H9 (cell line): ENCODE results near the gene MBP. TPM values are rescaled to one million over a fixed set of nuclear protein-coding genes. Genes with fewer than 3 reads are reported as not detected.

Experiments
- DNase-seq: peaks from one replicate; pipeline ENCODE4 v3.0.0-alpha.2; 2017
- H2AFZ ChIP-seq: one replicate; pipeline ENCODE4 v1.6.1; 2013; ENCODE audit warnings: mild to moderate bottlenecking, low read length, control low read depth, moderate library complexity
- H2AK5ac ChIP-seq: 2 replicates; pipeline ENCODE4 v1.6.1; 2013; ENCODE audit warnings: low read length, control low read depth, mixed read lengths; ENCODE audit not compliant: insufficient read length
- H2BK120ac ChIP-seq: one replicate; pipeline ENCODE4 v1.6.1; 2013; ENCODE audit warnings: low read depth, mild to moderate bottlenecking, low read length, control low read depth, inconsistent platforms; ENCODE audit not compliant: poor library complexity, severe bottlenecking
- H2BK12ac ChIP-seq: 2 replicates; pipeline ENCODE4 v1.6.1; 2013; ENCODE audit warnings: low read length, control low read depth, mixed read lengths, low read depth; ENCODE audit not compliant: insufficient read length
- H2BK15ac ChIP-seq: 2 replicates; pipeline ENCODE4 v1.6.1; 2013; ENCODE audit warnings: low read depth, low read length, control low read depth
- H2BK20ac ChIP-seq: one replicate; pipeline ENCODE4 v1.6.1; 2013; ENCODE audit warnings: low read depth, mild to moderate bottlenecking, low read length, control low read depth, inconsistent platforms; ENCODE audit not compliant: poor library complexity, severe bottlenecking
- H2BK5ac ChIP-seq: 2 replicates; pipeline ENCODE4 v1.6.1; 2013; ENCODE audit warnings: low read length, control low read depth, mixed read lengths; ENCODE audit not compliant: insufficient read length
- H3K14ac ChIP-seq: 2 replicates; pipeline ENCODE4 v1.6.1; 2013; ENCODE audit warnings: low read length, control low read depth; ENCODE audit not compliant: insufficient read depth
- H3K18ac ChIP-seq: 2 replicates; pipeline ENCODE4 v1.6.1; 2013; ENCODE audit warnings: low read depth, mild to moderate bottlenecking, mixed read lengths, low read length, control low read depth; ENCODE audit not compliant: insufficient read length
- H3K23ac ChIP-seq: 2 replicates; pipeline ENCODE4 v1.6.1; 2013; ENCODE audit warnings: low read length, control low read depth, mixed read lengths, low read depth; ENCODE audit not compliant: insufficient read length
- H3K23me2 ChIP-seq: 2 replicates; pipeline ENCODE4 v1.6.1; 2013; ENCODE audit warnings: low read depth, mild to moderate bottlenecking, mixed read lengths, low read length, control low read depth; ENCODE audit not compliant: insufficient read length, poor library complexity, severe bottlenecking
- H3K27ac ChIP-seq: 2 replicates; pipeline ENCODE4 v1.5.1; 2013; ENCODE audit warnings: low read length, control low read depth, mixed read lengths, low read depth; ENCODE audit not compliant: insufficient read length
- H3K27me3 ChIP-seq: 2 replicates; pipeline ENCODE4 v1.6.1; 2013; ENCODE audit warnings: low read length, control low read depth, inconsistent platforms; ENCODE audit not compliant: insufficient read depth
- H3K4ac ChIP-seq: 2 replicates; pipeline ENCODE4 v1.6.1; 2013; ENCODE audit warnings: low read depth, mild to moderate bottlenecking, control low read depth, inconsistent platforms, low read length, moderate library complexity
- H3K4me1 ChIP-seq: 2 replicates; pipeline ENCODE4 v1.6.1; 2013; ENCODE audit warnings: low read length, control low read depth, inconsistent platforms; ENCODE audit not compliant: insufficient read depth
- H3K4me2 ChIP-seq: 2 replicates; pipeline ENCODE4 v1.6.1; 2013; ENCODE audit warnings: low read length, control low read depth, mixed read lengths; ENCODE audit not compliant: insufficient read length, insufficient read depth
- H3K56ac ChIP-seq: 2 replicates; pipeline ENCODE4 v1.6.1; 2013; ENCODE audit warnings: low read depth, mild to moderate bottlenecking, mixed read lengths, low read length, control low read depth; ENCODE audit not compliant: insufficient read length
- H3K79me1 ChIP-seq: 2 replicates; pipeline ENCODE4 v1.6.1; 2013; ENCODE audit warnings: low read depth, mild to moderate bottlenecking, moderate library complexity, low read length, control low read depth, inconsistent platforms; ENCODE audit not compliant: insufficient read depth, poor library complexity, severe bottlenecking
- H3K79me2 ChIP-seq: 2 replicates; pipeline ENCODE4 v1.6.1; 2013; ENCODE audit warnings: low read length, control low read depth, inconsistent platforms; ENCODE audit not compliant: insufficient read depth
- H3K9ac ChIP-seq: 2 replicates; pipeline ENCODE4 v1.6.1; 2013; ENCODE audit warnings: low read length, control low read depth, mixed read lengths; ENCODE audit not compliant: insufficient read length; ENCODE audit errors: extremely low read depth
- H3K9me3 ChIP-seq: one replicate; pipeline ENCODE4 v1.6.1; 2013; ENCODE audit warnings: low read depth, low read length, inconsistent platforms; ENCODE audit not compliant: control insufficient read depth
- H3T11ph ChIP-seq: one replicate; pipeline ENCODE4 v1.6.1; 2013; ENCODE audit warnings: mild to moderate bottlenecking, low read length, control low read depth, inconsistent platforms
- H4K20me1 ChIP-seq: one replicate; pipeline ENCODE4 v1.6.1; 2013; ENCODE audit not compliant: control insufficient read depth, insufficient read length, insufficient read depth
- H4K5ac ChIP-seq: 2 replicates; pipeline ENCODE4 v1.6.1; 2013; ENCODE audit warnings: low read depth, mild to moderate bottlenecking, mixed read lengths, low read length, control low read depth; ENCODE audit not compliant: insufficient read length
- H4K8ac ChIP-seq: replicated peaks from 2 replicates; pipeline ENCODE4 v1.6.1; 2013; ENCODE audit warnings: low read length, control low read depth, mixed read lengths, low read depth; ENCODE audit not compliant: insufficient read length
- H4K91ac ChIP-seq: 2 replicates; pipeline ENCODE4 v1.6.1; 2013; ENCODE audit warnings: low read depth, mild to moderate bottlenecking, moderate library complexity, mixed read lengths, low read length, control low read depth; ENCODE audit not compliant: insufficient read length
- H3K27ac Mint-ChIP-seq, 3 experiments: 2 replicates in 2 of 3; 3 replicates in 1 of 3; pipeline ENCODE4 v1.8.0; 2020 to 2021; ENCODE audit warnings: mixed read lengths in 3 of 3, mild to moderate bottlenecking in 1 of 3, moderate library complexity in 1 of 3
- H3K27me3 Mint-ChIP-seq: 2 replicates; pipeline ENCODE4 v1.8.0; 2021; ENCODE audit warnings: low read depth, mild to moderate bottlenecking, moderate library complexity, mixed read lengths
- H3K36me3 Mint-ChIP-seq, 3 experiments: 2 replicates in 2 of 3; 3 replicates in 1 of 3; pipeline ENCODE4 v1.8.0; 2020 to 2021; ENCODE audit warnings: low read depth in 3 of 3, mixed read lengths in 3 of 3; ENCODE audit not compliant: insufficient read depth in 1 of 3
- H3K4me1 Mint-ChIP-seq, 2 experiments: 2 replicates each; pipeline ENCODE4 v1.8.0; 2020; ENCODE audit warnings: mixed read lengths in 2 of 2
- H3K4me3 Mint-ChIP-seq, 2 experiments: 2 replicates in 1 of 2; 3 replicates in 1 of 2; pipeline ENCODE4 v1.8.0; 2020 to 2021; ENCODE audit warnings: mild to moderate bottlenecking in 2 of 2, mixed read lengths in 2 of 2, moderate library complexity in 1 of 2
- H3K9me3 Mint-ChIP-seq, 2 experiments: 2 replicates in 1 of 2; 3 replicates in 1 of 2; pipeline ENCODE4 v1.8.0; 2020; ENCODE audit warnings: mild to moderate bottlenecking in 2 of 2, mixed read lengths in 2 of 2, moderate library complexity in 1 of 2
- CTCF ChIP-seq: fragments of 200-600 bp; sonication (generic); conservative IDR thresholded peaks from 3 replicates; pipeline ENCODE4 v1.8.0; 2021; ENCODE audit warnings: antibody characterized with exemption, mild to moderate bottlenecking
- WGBS: extraction: QIAGEN DNeasy Blood & Tissue Kit; methylation state at CpG from one replicate; pipeline ENCODE4 v1.1.7; 2013; ENCODE audit warnings: missing lambda C conversion rate, low lambda C conversion rate, mixed read lengths; ENCODE audit not compliant: insufficient read length; ENCODE audit errors: extremely low coverage; 5-methylcytosine and 5-hydroxymethylcytosine counted together
- total RNA-seq: library from RNA; stranded (reverse); gene quantifications from 2 replicates; pipeline ENCODE4 v1.2.1, GENCODE V29; 2021

The MBP gene
- total RNA-seq, 1 experiment from 2014 or later, result 8.6 TPM

DNA sequence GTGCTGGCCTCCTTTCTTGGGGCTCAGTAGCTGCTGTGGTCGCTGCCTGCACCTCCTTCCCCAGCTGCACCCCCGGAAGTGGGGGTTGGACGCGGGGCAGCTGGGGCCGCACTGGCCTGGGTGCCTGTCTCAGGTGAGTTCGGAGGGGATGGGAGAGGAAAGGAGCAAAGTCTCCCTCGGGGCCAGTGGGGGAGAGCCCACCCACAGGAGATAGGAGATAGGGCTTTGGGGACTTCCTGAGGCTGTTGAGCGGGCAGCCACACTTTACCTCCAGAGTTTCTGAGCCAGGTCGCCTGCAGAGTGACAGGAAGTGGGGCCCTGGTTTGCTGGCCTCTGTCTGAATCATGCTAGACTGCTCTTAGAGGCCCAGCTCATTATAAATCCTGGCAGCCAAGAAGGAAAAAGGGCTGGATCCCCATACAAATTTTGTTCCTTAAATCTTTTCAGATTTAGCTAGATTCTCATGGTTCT, 8.1 kb downstream of the MBP start:
- Histone ChIP-seq H3K4me2 (no peak overlapping the region), H3K4me1 (peaks cover 7% of the 10 kb centered on the region; the same call in 1 of the 2 replicates), H3K79me1 (no peaks in the 10 kb centered on the region), H3K4ac (no peak overlapping the region), H2BK120ac (no peak overlapping the region), H3T11ph (no peak overlapping the region), H4K20me1 (no peaks in the 10 kb centered on the region), H2AFZ (no peak overlapping the region), H3K27ac (no peak overlapping the region), H3K79me2 (peaks cover 2% of the 10 kb centered on the region; the same call in 1 of the 2 replicates), H3K9ac (no peak overlapping the region), H3K9me3 (no peaks in the 10 kb centered on the region), H3K23ac (no peak overlapping the region), H4K5ac (no peak overlapping the region), H3K27me3 (no peaks in the 10 kb centered on the region), H2AK5ac (no peak overlapping the region), H3K23me2 (no peaks in the 10 kb centered on the region), H2BK15ac (no peak overlapping the region), H2BK20ac (no peak overlapping the region), H4K91ac (no peak overlapping the region), H3K18ac (no peak overlapping the region), H3K14ac (no peak overlapping the region), H3K56ac (no peak overlapping the region), H2BK5ac (no peak overlapping the region), H2BK12ac (no peak overlapping the region), H4K8ac (no peak overlapping the region)
- no peak for TF ChIP-seq CTCF
- no CpG with 5 or more reads among the region's 9 CpGs for WGBS
- H3K4me3 Mint-ChIP-seq, result no peak overlapping the region; a peak in 1 of 5 replicates
- H3K9me3 Mint-ChIP-seq, result no peaks in the 10 kb centered on the region
- no peaks in the 10 kb centered on the region for H3K27me3 Mint-ChIP-seq
- H3K27ac Mint-ChIP-seq, result peak overlapping the region in 1 of 3 experiments; percentile 86; a peak in 1 of 7 replicates
- peaks cover 24 to 30% of the 10 kb centered on the region in 2 experiments for H3K4me1 Mint-ChIP-seq
- DNase-seq, result no peak
- peaks cover 0 to 2% (median 0%) of the 10 kb centered on the region in 3 experiments; a peak in 1 of 7 replicates for H3K36me3 Mint-ChIP-seq
